Mesenchymal stem cell (in vitro differentiated cells and primary cell): ENCODE results near the gene USF3.
A peak's percentile ranks its signal among the peaks of the same experiment; 100 is the strongest.

Experiments used
- DNase-seq: peaks from one replicate; pipeline ENCODE4 v3.0.0-alpha.2; 2013
- H2AFZ ChIP-seq: one replicate; pipeline ENCODE4 v1.6.1; 2013; ENCODE audit warnings: low read depth, mild to moderate bottlenecking, control low read depth, inconsistent platforms, low read length, moderate library complexity
- H2AK5ac ChIP-seq: 2 replicates; pipeline ENCODE4 v1.6.1; 2013; ENCODE audit warnings: low read length, moderate library complexity, mild to moderate bottlenecking, inconsistent platforms; ENCODE audit not compliant: severe bottlenecking
- H2BK120ac ChIP-seq: one replicate; pipeline ENCODE4 v1.6.1; 2013; ENCODE audit warnings: low read depth, mild to moderate bottlenecking, inconsistent platforms, low read length, moderate library complexity
- H2BK12ac ChIP-seq, 2 experiments: one replicate each; pipeline ENCODE4 v1.6.1; 2013; ENCODE audit warnings: inconsistent platforms in 2 of 2, low read length in 2 of 2, mild to moderate bottlenecking in 2 of 2, moderate library complexity in 2 of 2, control low read depth in 1 of 2
- H2BK15ac ChIP-seq: one replicate; pipeline ENCODE4 v1.6.1; 2013; ENCODE audit warnings: mild to moderate bottlenecking, low read depth, inconsistent platforms; ENCODE audit not compliant: poor library complexity, severe bottlenecking
- H2BK5ac ChIP-seq: 2 replicates; pipeline ENCODE4 v1.6.1; 2013; ENCODE audit warnings: low read depth, mild to moderate bottlenecking, low read length, control low read depth, inconsistent platforms; ENCODE audit not compliant: poor library complexity, severe bottlenecking
- H3K14ac ChIP-seq, 2 experiments: one replicate each; pipeline ENCODE4 v1.6.1; 2013; ENCODE audit warnings: inconsistent platforms in 2 of 2, low read length in 2 of 2, control low read depth in 1 of 2, mild to moderate bottlenecking in 1 of 2, moderate library complexity in 1 of 2
- H3K18ac ChIP-seq, 2 experiments: one replicate each; pipeline ENCODE4 v1.6.1; 2013; ENCODE audit warnings: inconsistent platforms in 2 of 2, low read length in 2 of 2, control low read depth in 1 of 2, low read depth in 1 of 2, mild to moderate bottlenecking in 1 of 2
- H3K23ac ChIP-seq, 2 experiments: one replicate each; pipeline ENCODE4 v1.6.1; 2013; ENCODE audit warnings: inconsistent platforms in 2 of 2, low read length in 2 of 2, mild to moderate bottlenecking in 2 of 2, moderate library complexity in 2 of 2, control low read depth in 1 of 2
- H3K27ac ChIP-seq: 2 replicates; pipeline ENCODE4 v1.5.1; 2013; ENCODE audit warnings: mild to moderate bottlenecking, moderate library complexity, low read length, control low read depth, inconsistent platforms; ENCODE audit not compliant: poor library complexity, severe bottlenecking
- H3K27me3 ChIP-seq, 2 experiments: 2 replicates each; pipeline versions ENCODE4 v1.6.1 to v1.7.0; 2013; ENCODE audit warnings: low read length in 2 of 2, mild to moderate bottlenecking in 2 of 2, moderate library complexity in 2 of 2, control low read depth in 1 of 2, inconsistent platforms in 1 of 2; ENCODE audit not compliant: control insufficient read depth in 1 of 2, insufficient read depth in 1 of 2
- H3K36me3 ChIP-seq, 2 experiments: 2 replicates each; pipeline versions ENCODE4 v1.6.1 to v1.7.0; 2013; ENCODE audit warnings: low read length in 2 of 2, control low read depth in 1 of 2, inconsistent platforms in 1 of 2, low read depth in 1 of 2, mild to moderate bottlenecking in 1 of 2; ENCODE audit not compliant: insufficient read depth in 2 of 2, control insufficient read depth in 1 of 2
- H3K4ac ChIP-seq, 2 experiments: one replicate each; pipeline ENCODE4 v1.6.1; 2013; ENCODE audit warnings: inconsistent platforms in 2 of 2, low read length in 2 of 2, mild to moderate bottlenecking in 2 of 2, moderate library complexity in 2 of 2, control low read depth in 1 of 2, low read depth in 1 of 2
- H3K4me1 ChIP-seq: 2 replicates; pipeline ENCODE4 v1.6.1; 2013; ENCODE audit warnings: low read depth, low read length, control low read depth; ENCODE audit not compliant: control insufficient read depth, insufficient read depth
- H3K4me2 ChIP-seq: 2 replicates; pipeline ENCODE4 v1.6.1; 2013; ENCODE audit warnings: low read length, mild to moderate bottlenecking, inconsistent platforms; ENCODE audit not compliant: poor library complexity, severe bottlenecking
- H3K4me3 ChIP-seq, 2 experiments: 2 replicates each; pipeline versions ENCODE4 v1.5.1 to v1.7.0; 2013; ENCODE audit warnings: low read length in 2 of 2, mild to moderate bottlenecking in 2 of 2, control low read depth in 1 of 2, low read depth in 1 of 2; ENCODE audit not compliant: insufficient read depth in 1 of 2
- H3K79me1 ChIP-seq: replicated peaks from 2 replicates; pipeline ENCODE4 v1.6.1; 2013; ENCODE audit warnings: mild to moderate bottlenecking, control low read depth, low read length, inconsistent platforms; ENCODE audit not compliant: poor library complexity, severe bottlenecking
- H3K9ac ChIP-seq: 2 replicates; pipeline ENCODE4 v1.7.0; 2013; ENCODE audit warnings: mild to moderate bottlenecking, low read length, moderate library complexity
- H3K9me3 ChIP-seq: 2 replicates; pipeline ENCODE4 v1.7.0; 2013; ENCODE audit warnings: mild to moderate bottlenecking, low read length; ENCODE audit not compliant: control insufficient read depth
- H4K8ac ChIP-seq: one replicate; pipeline ENCODE4 v1.6.1; 2013; ENCODE audit warnings: inconsistent platforms, mild to moderate bottlenecking, low read length, moderate library complexity
- H4K91ac ChIP-seq: one replicate; pipeline ENCODE4 v1.6.1; 2013; ENCODE audit warnings: mild to moderate bottlenecking, low read length, inconsistent platforms
- WGBS: methylation state at CpG from one replicate; pipeline ENCODE4 v1.1.7; 2013; ENCODE audit warnings: mixed read lengths; 5-methylcytosine and 5-hydroxymethylcytosine counted together

The USF3 gene

GRCh38 chr3:113628316-113628715, 68.1 kb downstream of the USF3 start:
- Histone ChIP-seq H4K8ac (peak overlapping the region; percentile 14), H3K23ac (no peak overlapping the region), H2AK5ac (no peak overlapping the region), H3K4me3 (no peak overlapping the region), H3K14ac (no peak overlapping the region), H3K9ac (no peak overlapping the region), H3K4me1 (no peaks in the 10 kb centered on the region), H3K36me3 (no peaks in the 10 kb centered on the region), H3K18ac (no peak overlapping the region), H2BK120ac (no peak overlapping the region), H2BK12ac (no peak overlapping the region), H4K91ac (no peak overlapping the region), H3K79me1 (no peaks in the 10 kb centered on the region), H3K27ac (no peak overlapping the region), H3K4me2 (no peak overlapping the region), H3K9me3 (no peaks in the 10 kb centered on the region), H2BK5ac (peak overlapping the region; percentile 8), H2AFZ (no peak overlapping the region), H3K4ac (no peak overlapping the region), H2BK15ac (no peak overlapping the region), H3K27me3 (peaks cover 0 to 17% of the 10 kb centered on the region in 2 experiments)
- WGBS: 61% methylated on average over 2 of the region's 2 CpGs
- DNase-seq: no peak

DNA sequence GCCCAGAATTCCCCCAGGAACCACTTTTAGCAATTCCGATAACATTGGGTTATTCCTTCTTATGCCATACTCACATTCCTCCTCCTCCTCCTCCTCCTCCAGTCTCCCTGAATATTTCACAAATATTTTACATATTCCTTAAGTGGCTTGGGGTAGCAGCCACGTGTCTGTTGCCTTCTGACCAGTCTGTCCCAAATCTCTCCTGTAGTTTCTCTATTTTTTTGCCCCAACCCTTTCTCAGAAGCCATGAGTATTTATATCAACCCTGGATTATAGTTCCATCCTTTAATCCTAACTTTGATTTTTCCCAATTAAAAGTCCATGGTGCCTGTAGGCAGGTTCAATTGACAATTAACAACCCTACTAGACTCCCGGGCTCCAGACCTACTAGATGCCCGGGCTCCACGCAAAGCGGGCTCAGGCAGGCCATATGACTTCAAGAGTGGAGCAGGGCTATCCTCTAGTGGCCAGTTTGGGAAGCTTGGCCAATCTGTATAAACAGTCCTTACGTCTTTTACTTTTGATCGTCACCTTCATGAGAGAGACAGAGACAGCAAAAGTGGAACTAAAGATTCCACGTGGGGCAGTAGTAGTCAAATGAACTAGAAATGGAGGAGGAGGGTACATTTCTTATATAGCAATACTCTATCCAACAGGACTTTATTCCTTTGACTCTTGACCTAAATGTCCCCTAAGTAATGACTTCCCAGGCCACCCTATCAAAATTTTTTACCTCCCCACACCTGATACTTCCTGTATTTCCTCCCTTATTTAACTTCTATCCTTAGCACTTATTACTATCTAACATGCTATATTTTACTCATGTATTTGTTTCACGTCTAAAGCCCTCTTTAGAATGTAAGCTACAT, 69.7 kb downstream of the USF3 start:
- Histone ChIP-seq H2BK120ac (no peak overlapping the region), H3K4me3 (peak overlapping the region in 1 of 2 experiments; percentile 56), H3K9ac (peak overlapping the region; percentile 67), H3K79me1 (no peaks in the 10 kb centered on the region), H3K14ac (no peak overlapping the region), H3K4me2 (peak overlapping the region; percentile 23), H3K18ac (no peak overlapping the region), H3K4ac (no peak overlapping the region), H4K91ac (no peak overlapping the region), H2BK15ac (no peak overlapping the region), H3K27me3 (peaks cover 0 to 19% of the 10 kb centered on the region in 2 experiments), H3K36me3 (no peaks in the 10 kb centered on the region), H2BK5ac (no peak overlapping the region), H3K27ac (no peak overlapping the region), H2BK12ac (no peak overlapping the region), H3K9me3 (no peaks in the 10 kb centered on the region), H2AFZ (no peak overlapping the region), H3K23ac (no peak overlapping the region), H4K8ac (no peak overlapping the region), H3K4me1 (no peaks in the 10 kb centered on the region), H2AK5ac (no peak overlapping the region)
- peak; percentile 77 for DNase-seq
- 21% methylated on average over 6 of the region's 10 CpGs for WGBS

DNA sequence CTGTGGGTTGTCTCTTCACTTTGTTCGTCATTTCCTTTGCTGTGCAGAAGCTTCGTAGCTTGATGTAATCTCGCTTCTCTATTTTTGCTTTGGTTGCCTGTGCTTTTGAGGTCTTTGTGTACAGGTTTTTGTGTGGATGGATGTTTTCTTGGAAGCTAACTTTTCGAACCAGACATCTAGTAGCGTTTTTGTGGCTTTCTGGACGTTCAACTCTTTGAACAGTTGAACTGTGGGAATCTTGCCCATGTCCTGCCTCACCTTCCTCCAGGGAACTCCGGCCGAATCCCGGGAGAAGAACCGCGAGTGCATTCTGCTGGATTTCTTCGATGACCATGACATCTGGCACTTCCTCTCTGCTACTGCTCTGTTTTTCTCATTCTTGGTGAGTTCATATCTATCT, 70.6 kb downstream of the USF3 start:
- Histone ChIP-seq H4K8ac (no peak overlapping the region), H2AK5ac (no peak overlapping the region), H3K23ac (no peak overlapping the region), H2BK120ac (no peak overlapping the region), H3K36me3 (no peaks in the 10 kb centered on the region), H3K27ac (no peak overlapping the region), H4K91ac (no peak overlapping the region), H3K14ac (no peak overlapping the region), H3K4me2 (no peak overlapping the region), H3K9ac (peak overlapping the region; percentile 67), H3K79me1 (no peaks in the 10 kb centered on the region), H3K4me1 (no peaks in the 10 kb centered on the region), H3K4ac (no peak overlapping the region), H3K27me3 (peaks cover 0 to 19% of the 10 kb centered on the region in 2 experiments), H2BK15ac (no peak overlapping the region), H3K9me3 (no peaks in the 10 kb centered on the region), H2BK5ac (no peak overlapping the region), H3K18ac (no peak overlapping the region), H2AFZ (no peak overlapping the region), H3K4me3 (no peak overlapping the region), H2BK12ac (no peak overlapping the region)
- 83% methylated on average over 12 of the region's 12 CpGs for WGBS
- no peak for DNase-seq

- Histone ChIP-seq H3K27ac (no peak overlapping the region), H2AFZ (no peak overlapping the region), H3K14ac (no peak overlapping the region), H2BK5ac (no peak overlapping the region), H2BK15ac (no peak overlapping the region), H3K36me3 (no peaks in the 10 kb centered on the region), H2AK5ac (no peak overlapping the region), H3K4me1 (no peaks in the 10 kb centered on the region), H3K23ac (no peak overlapping the region), H3K18ac (no peak overlapping the region), H4K8ac (no peak overlapping the region), H2BK12ac (no peak overlapping the region), H3K9me3 (no peaks in the 10 kb centered on the region), H3K79me1 (no peaks in the 10 kb centered on the region), H3K4me2 (no peak overlapping the region), H4K91ac (no peak overlapping the region), H2BK120ac (no peak overlapping the region), H3K9ac (no peak overlapping the region), H3K4me3 (peak overlapping the region in 1 of 2 experiments; percentile 65), H3K27me3 (peaks cover 0 to 14% of the 10 kb centered on the region in 2 experiments), H3K4ac (no peak overlapping the region)
- WGBS: 79% methylated on average over 7 of the region's 7 CpGs
- DNase-seq: no peak
These were observed 72.6 kb downstream of the USF3 start for GRCh38 chr3:113623811-113624210.
